HG03025 (cell line): ENCODE data around the gene ACTL6B.

Experiments used
- ATAC-seq: cut with Tn5 transposase; IDR thresholded peaks from one replicate; pipeline ENCODE4 v1.9.1; 2021; ENCODE audit warnings: mild to moderate bottlenecking, moderate library complexity; ENCODE audit not compliant: unreplicated experiment, low FRiP score

ACTL6B gene

GRCh38 chr7:100684534-100685042 lies 28.3 kb upstream of the ACTL6B start:
- no peak for ATAC-seq

GRCh38 chr7:100683659-100684533 lies 27.6 kb upstream of the ACTL6B start:
- no peak for ATAC-seq

GRCh38 chr7:100682991-100683658 lies 26.9 kb upstream of the ACTL6B start:
- ATAC-seq = no peak

GRCh38 chr7:100682228-100682741 lies 26.0 kb upstream of the ACTL6B start:
- no peak for ATAC-seq

- ATAC-seq = no peak
Measured at GRCh38 chr7:100681491-100682227, 25.4 kb upstream of the ACTL6B start.

- no peak for ATAC-seq
Measured at GRCh38 chr7:100680576-100681271, 24.5 kb upstream of the ACTL6B start.

GRCh38 chr7:100679927-100680575 lies 23.8 kb upstream of the ACTL6B start:
- ATAC-seq = no peak

GRCh38 chr7:100679129-100679926 lies 23.1 kb upstream of the ACTL6B start:
- ATAC-seq = no peak

GRCh38 chr7:100678291-100678984 lies 22.2 kb upstream of the ACTL6B start:
- ATAC-seq = no peak

- no peak for ATAC-seq
Measured at GRCh38 chr7:100677308-100678267, 21.3 kb upstream of the ACTL6B start.

GRCh38 chr7:100676501-100677306 lies 20.5 kb upstream of the ACTL6B start:
- ATAC-seq = no peak

GRCh38 chr7:100675581-100676350 lies 19.5 kb upstream of the ACTL6B start:
- peak; percentile 26 for ATAC-seq

GRCh38 chr7:100675105-100675451 lies 18.8 kb upstream of the ACTL6B start:
- no peak for ATAC-seq

GRCh38 chr7:100674411-100675104 lies 18.3 kb upstream of the ACTL6B start:
- no peak for ATAC-seq

GRCh38 chr7:100673942-100674410 lies 17.7 kb upstream of the ACTL6B start:
- no peak for ATAC-seq
